Right ventricle myocardium inferior (tissue), 1 donor: ENCODE data around the gene RCAN1. TPM values are rescaled to one million over a fixed set of nuclear protein-coding genes. Genes with fewer than 3 reads are reported as not detected.
"Not testable (repeated sequence)": the region's sequence is repeated elsewhere in the genome, so short reads cannot be mapped to it uniquely, and the experiment has no call there.

Source experiments
- ATAC-seq: fragments of 200-7000 bp; cut with Tn5 transposase; one replicate; pipeline ENCODE4 v1.9.1; 2020; ENCODE audit warnings: mild to moderate bottlenecking, moderate library complexity
- DNase-seq: peaks from one replicate; pipeline ENCODE4 v3.0.0; 2021; ENCODE audit errors: missing footprints
- intact Hi-C: fragments of 100-400 bp; cut with DNase I; formaldehyde crosslinking; loops from one replicate; pipeline ENCODE4 v1.11.0; 2022
- total RNA-seq: library from RNA; stranded (reverse); fragmentation: NEBNext Ultra II Directional; extraction: Animal tissue kit (Norgen Biotek cat#: 25700); gene quantifications from one replicate; pipeline ENCODE4 v1.2.1, GENCODE V29; 2021
- donor health status: DM: no; HTN: yes; CAD: no; lungs with severe emphysema.

The RCAN1 gene
- total RNA-seq, 1 donor from 2014 or later: 36.5 TPM

- ATAC-seq (peak; percentile 35), DNase-seq (no peak)
- intact Hi-C loops: no loop called here
These were observed 103.7 kb downstream of the RCAN1 start for GRCh38 chr21:34511181-34511580.

- DNase-seq (peak; percentile 91), ATAC-seq (peak; percentile 79)
- intact Hi-C loops: no loop called here
These were observed 104.5 kb downstream of the RCAN1 start for GRCh38 chr21:34510148-34511142.

GRCh38 chr21:34509151-34509550 is 105.8 kb downstream of the RCAN1 start:
- intact Hi-C loops: loop anchor here (2.0 kb wide), 1 partner anchor 36 kb away; no protein-coding TSS in a partner anchor
- ATAC-seq (no peak), DNase-seq (no peak)

GRCh38 chr21:34504595-34504994 is 110.3 kb downstream of the RCAN1 start:
- DNase-seq (no peak), ATAC-seq (no peak)
- intact Hi-C loops: no loop called here

GRCh38 chr21:34502480-34503106 is 112.3 kb downstream of the RCAN1 start:
- DNase-seq (no peak), ATAC-seq (no peak)
- intact Hi-C loops: no loop called here

GRCh38 chr21:34501716-34502115 is 113.2 kb downstream of the RCAN1 start:
- intact Hi-C loops: no loop called here
- DNase-seq (no peak), ATAC-seq (no peak)

- no peak for DNase-seq
- ATAC-seq: no peak
- intact Hi-C loops: no loop called here
These were observed 114.7 kb downstream of the RCAN1 start for GRCh38 chr21:34500191-34500590.

GRCh38 chr21:34499116-34499515 is 115.8 kb downstream of the RCAN1 start:
- intact Hi-C loops: no loop called here
- ATAC-seq (no peak), DNase-seq (peak; percentile 41)

- ATAC-seq (no peak), DNase-seq (peak; percentile 62)
- intact Hi-C loops: no loop called here
These were observed 116.3 kb downstream of the RCAN1 start for GRCh38 chr21:34498623-34499022.

- DNase-seq, ATAC-seq, intact Hi-C loops: not testable (repeated sequence)
These were observed 131.1 kb downstream of the RCAN1 start for GRCh38 chr21:34483854-34484253.

- ATAC-seq, DNase-seq, intact Hi-C loops: not testable (repeated sequence)
These were observed 131.5 kb downstream of the RCAN1 start for GRCh38 chr21:34483435-34483834.

- intact Hi-C loops, DNase-seq, ATAC-seq: not testable (repeated sequence)
These were observed 147.6 kb downstream of the RCAN1 start for GRCh38 chr21:34467333-34467732.

Other genes with a start within 250 kb of the RCAN1 start
- 15.6 TPM for gene SMIM11, start 239.6 kb downstream of the RCAN1 start, total RNA-seq
- gene SMIM34, start 191.2 kb downstream of the RCAN1 start, total RNA-seq: not detected
- gene KCNE1, start 102.9 kb downstream of the RCAN1 start, total RNA-seq: 5.5 TPM
- 6.8 TPM for gene CLIC6, start 53.9 kb upstream of the RCAN1 start, total RNA-seq